Transverse colon (tissue), 4 donors: Measurements from ENCODE around the gene PPFIBP2. TPM values are rescaled to one million over a fixed set of nuclear protein-coding genes. Genes with fewer than 3 reads are reported as not detected.

Source experiments
- DNase-seq: peaks from one replicate; pipeline ENCODE4 v3.0.0-alpha.2; 2019
- H3K27ac ChIP-seq, 4 donors: fragments of 200-600 bp; sonication (generic); 2 replicates each; pipeline ENCODE4 v1.5.1; 2016 to 2018; ENCODE audit warnings: inconsistent platforms in 4 of 4
- H3K27me3 ChIP-seq: fragments of 200-600 bp; sonication (generic); 2 replicates; pipeline ENCODE4 v1.5.1; 2017; ENCODE audit warnings: inconsistent platforms
- H3K36me3 ChIP-seq, 4 donors: fragments of 200-600 bp; sonication (generic); 2 replicates each; pipeline ENCODE4 v1.5.1; 2017 to 2019; ENCODE audit warnings: inconsistent platforms in 4 of 4
- H3K4me1 ChIP-seq, 4 donors: fragments of 200-600 bp; sonication (generic); 2 replicates each; pipeline ENCODE4 v1.5.1; 2017 to 2020; ENCODE audit warnings: inconsistent platforms in 4 of 4
- H3K4me3 ChIP-seq, 4 donors: fragments of 200-600 bp; sonication (generic); 1 replicate in 1 of 4; 2 replicates in 3 of 4; pipeline versions ENCODE4 v1.5.1 to v1.6.1; 2017 to 2019; ENCODE audit warnings: inconsistent platforms in 4 of 4
- H3K9me3 ChIP-seq, 2 donors: fragments of 200-600 bp; sonication (generic); 2 replicates each; pipeline ENCODE4 v1.5.1; 2017 to 2019; ENCODE audit warnings: inconsistent platforms in 2 of 2
- EP300 ChIP-seq: sonication (generic); formaldehyde crosslinking; IDR thresholded peaks from one replicate; pipeline ENCODE4 v1.6.1; 2017; ENCODE audit warnings: antibody characterized with exemption, low read depth
- POLR2A ChIP-seq: fragments of 450-650 bp; IDR thresholded peaks from one replicate; pipeline ENCODE4 v1.6.1; 2016; ENCODE audit warnings: antibody characterized with exemption, mild to moderate bottlenecking, moderate library complexity
- POLR2AphosphoS5 ChIP-seq, 3 donors: sonication (generic); formaldehyde crosslinking; IDR thresholded peaks; one replicate each; pipeline ENCODE4 v1.6.1; 2016; ENCODE audit warnings: antibody characterized with exemption in 3 of 3
- WGBS, 2 donors: methylation state at CpG; one replicate each; pipeline ENCODE4 v1.1.5; 2018; ENCODE audit warnings: low coverage in 1 of 2; 5-methylcytosine and 5-hydroxymethylcytosine counted together
- in situ Hi-C, 4 donors: fragments of 200-750 bp; cut with MboI; loops; one replicate each; pipeline versions ENCODE4 v1.15.0 to v1.15.1; 2017; ENCODE audit warnings: low sequenced_read_pairs in 3 of 4, low pct_ligation_motif_present in 1 of 4, low pct_unique_long_range_greater_than_20kb in 1 of 4
- intact Hi-C: fragments of 100-400 bp; cut with DNase I; formaldehyde crosslinking; loops from one replicate; pipeline ENCODE4 v1.15.1; 2023; ENCODE audit warnings: low total_unique reads
- total RNA-seq, 4 donors: library from RNA; depleted of rRNA; stranded (reverse); fragments of >200 nt; gene quantifications; one replicate each; pipeline ENCODE4 v1.1.0, GENCODE V29; 2016
- TF ChIP-seq, protein P1 (sequence below), 5 experiments: fragments of 200-600 bp in 3 of 5; fragments of 450-650 bp in 2 of 5; sonication (generic) in 3 of 5; IDR thresholded peaks; 1 replicate in 2 of 5; 2 replicates in 3 of 5; pipeline ENCODE4 v1.5.1; 2016 to 2017; ENCODE audit warnings: antibody characterized with exemption in 5 of 5, inconsistent platforms in 3 of 5, mild to moderate bottlenecking in 2 of 5, moderate library complexity in 1 of 5

PPFIBP2 gene
- total RNA-seq, 4 donors from 2014 or later, result 36.0 to 257 (median 83.3) TPM

- TF ChIP-seq POLR2A (no peak), EP300 (no peak), POLR2AphosphoS5 (IDR thresholded peaks at IDR 0.05) (no peak)
- TF ChIP-seq, protein P1, sequence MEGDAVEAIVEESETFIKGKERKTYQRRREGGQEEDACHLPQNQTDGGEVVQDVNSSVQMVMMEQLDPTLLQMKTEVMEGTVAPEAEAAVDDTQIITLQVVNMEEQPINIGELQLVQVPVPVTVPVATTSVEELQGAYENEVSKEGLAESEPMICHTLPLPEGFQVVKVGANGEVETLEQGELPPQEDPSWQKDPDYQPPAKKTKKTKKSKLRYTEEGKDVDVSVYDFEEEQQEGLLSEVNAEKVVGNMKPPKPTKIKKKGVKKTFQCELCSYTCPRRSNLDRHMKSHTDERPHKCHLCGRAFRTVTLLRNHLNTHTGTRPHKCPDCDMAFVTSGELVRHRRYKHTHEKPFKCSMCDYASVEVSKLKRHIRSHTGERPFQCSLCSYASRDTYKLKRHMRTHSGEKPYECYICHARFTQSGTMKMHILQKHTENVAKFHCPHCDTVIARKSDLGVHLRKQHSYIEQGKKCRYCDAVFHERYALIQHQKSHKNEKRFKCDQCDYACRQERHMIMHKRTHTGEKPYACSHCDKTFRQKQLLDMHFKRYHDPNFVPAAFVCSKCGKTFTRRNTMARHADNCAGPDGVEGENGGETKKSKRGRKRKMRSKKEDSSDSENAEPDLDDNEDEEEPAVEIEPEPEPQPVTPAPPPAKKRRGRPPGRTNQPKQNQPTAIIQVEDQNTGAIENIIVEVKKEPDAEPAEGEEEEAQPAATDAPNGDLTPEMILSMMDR (IDR thresholded peaks at IDR 0.05), result no peak
- intact Hi-C loops (no loop called here), in situ Hi-C loops (loop anchor here in 2 of 4 donors (25.0 kb wide), 1 partner anchor 110 kb away; the partner anchor contains the start of gene CYB5R2 (in 2 of the 2))
- Histone ChIP-seq H3K4me1 (peaks cover 5 to 41% (median 20%) of the 10 kb centered on the region in 4 donors), H3K36me3 (no peaks in the 10 kb centered on the region), H3K27ac (no peak overlapping the region), H3K27me3 (no peaks in the 10 kb centered on the region), H3K9me3 (no peaks in the 10 kb centered on the region), H3K4me3 (no peak overlapping the region)
- WGBS, 2 donors, result 46% methylated on average over 4 of the region's 4 CpGs; no CpG with 5 or more reads in 1 of the 2 donors
- DNase-seq, result no peak
These were observed 38.9 kb downstream of the PPFIBP2 start for GRCh38 chr11:7552666-7553065.

DNA sequence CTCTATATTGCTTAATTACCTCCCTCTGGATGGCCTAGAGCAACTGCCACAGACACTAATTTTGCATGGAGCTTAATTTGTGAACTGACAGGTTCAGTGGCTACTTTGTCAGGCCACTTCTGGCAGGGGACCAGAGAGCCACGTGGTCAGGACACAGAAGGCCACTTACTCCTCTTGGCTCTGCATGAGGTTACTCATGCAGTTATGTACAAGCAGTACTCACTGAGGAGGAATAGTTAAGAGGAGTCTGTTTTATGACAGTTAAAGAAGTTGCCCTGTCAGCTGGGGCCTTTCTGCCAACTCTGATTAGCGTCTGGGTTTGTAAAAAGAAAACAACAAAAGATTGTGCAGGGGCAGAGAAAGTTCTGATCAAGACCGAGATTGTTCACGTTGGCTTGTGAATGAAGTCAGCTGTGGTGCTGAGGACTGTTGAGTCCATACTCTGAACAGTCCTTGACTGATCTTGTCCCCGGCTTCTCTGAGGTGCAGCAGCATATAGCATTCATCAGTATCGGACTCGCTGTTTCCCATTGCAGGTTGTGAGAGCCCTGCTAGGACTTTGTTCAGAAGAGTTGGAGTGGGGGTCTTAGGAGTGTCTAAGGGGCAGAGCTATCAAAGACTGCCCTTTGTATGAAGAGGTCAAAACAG is 41.4 kb downstream of the PPFIBP2 start:
- H3K4me3 ChIP-seq, result no peak overlapping the region
- 13 to 51% methylated on average over 4 to 7 of the region's 7 CpGs for WGBS, 2 donors
- peak; percentile 86 for DNase-seq
- no peak for TF ChIP-seq EP300
- no peak for TF ChIP-seq POLR2A
- TF ChIP-seq POLR2AphosphoS5 (IDR thresholded peaks at IDR 0.05), result peak in 2 of 3 donors; percentile 34 to 36
- TF ChIP-seq, protein P1 (IDR thresholded peaks at IDR 0.05), result no peak
- in situ Hi-C loops, result loop anchor here in 2 of 4 donors (25.0 kb wide), 1 partner anchor 107 kb away; the partner anchor contains the start of gene CYB5R2 (in 2 of the 2)
- no peaks in the 10 kb centered on the region for H3K27me3 ChIP-seq
- peaks cover 5 to 41% (median 20%) of the 10 kb centered on the region in 4 donors for H3K4me1 ChIP-seq
- H3K27ac ChIP-seq, result peak overlapping the region; percentile 34 to 60 (median 43)
- intact Hi-C loops, result no loop called here
- H3K36me3 ChIP-seq, result no peaks in the 10 kb centered on the region
- H3K9me3 ChIP-seq, result no peaks in the 10 kb centered on the region

- no peak for DNase-seq
- Histone ChIP-seq H3K27ac (no peak overlapping the region), H3K27me3 (no peaks in the 10 kb centered on the region), H3K4me3 (no peak overlapping the region), H3K36me3 (no peaks in the 10 kb centered on the region), H3K9me3 (no peaks in the 10 kb centered on the region), H3K4me1 (peaks cover 11 to 46% (median 19%) of the 10 kb centered on the region in 4 donors)
- no peak for TF ChIP-seq EP300
- TF ChIP-seq, protein P1 (IDR thresholded peaks at IDR 0.05), result no peak
- no peak for TF ChIP-seq POLR2A
- TF ChIP-seq POLR2AphosphoS5 (IDR thresholded peaks at IDR 0.05), result no peak
- intact Hi-C loops (no loop called here), in situ Hi-C loops (loop anchor here in 2 of 4 donors (25.0 kb wide), 1 partner anchor 104 kb away; the partner anchor contains the start of gene CYB5R2 (in 2 of the 2))
These were observed 44.2 kb downstream of the PPFIBP2 start for GRCh38 chr11:7558046-7558445.

DNA sequence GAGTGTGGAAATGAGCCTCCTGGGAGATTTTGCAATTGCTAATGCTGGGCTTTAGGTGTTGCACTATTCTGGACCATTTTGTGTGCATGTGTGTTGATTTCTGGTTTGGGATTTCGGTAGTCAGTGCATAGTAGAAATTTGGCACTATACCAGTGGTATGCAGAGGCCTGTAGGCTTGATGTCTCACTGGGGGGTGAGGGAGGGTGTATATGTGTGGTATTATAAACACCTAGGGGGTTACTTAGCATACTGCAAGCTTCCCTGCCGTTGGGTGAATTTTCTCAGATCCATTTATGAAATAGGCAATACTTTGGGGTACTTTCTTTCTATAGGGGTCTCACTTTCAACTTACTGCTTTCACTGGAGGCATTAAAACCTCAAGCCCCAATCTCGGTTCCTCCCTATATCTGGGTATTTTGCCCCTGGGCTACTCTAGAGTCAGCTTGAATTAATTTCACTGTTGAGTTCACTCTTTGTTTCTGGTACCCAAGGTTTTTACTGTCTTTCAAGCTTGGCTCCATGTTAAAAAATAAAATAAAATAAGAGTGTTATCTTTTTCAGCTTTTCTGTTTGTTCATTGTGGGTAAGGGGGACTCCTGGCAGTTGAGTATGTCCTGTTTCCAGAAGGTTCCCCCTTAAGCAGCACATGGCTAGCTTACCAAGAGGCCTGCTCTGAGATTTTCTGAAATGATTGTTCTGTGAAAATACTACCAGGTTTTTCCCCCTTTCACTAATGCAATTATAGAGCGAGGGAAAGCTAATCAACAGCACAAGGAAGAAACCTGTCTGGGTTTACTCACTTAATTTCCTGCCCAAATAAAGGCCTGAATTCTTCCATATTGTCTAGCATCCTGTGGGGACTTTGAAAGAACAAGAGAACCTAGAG is 45.8 kb downstream of the PPFIBP2 start:
- Histone ChIP-seq H3K9me3 (no peaks in the 10 kb centered on the region), H3K4me1 (peaks cover 11 to 30% (median 13%) of the 10 kb centered on the region in 4 donors), H3K27ac (no peak overlapping the region), H3K36me3 (no peaks in the 10 kb centered on the region), H3K27me3 (no peaks in the 10 kb centered on the region), H3K4me3 (no peak overlapping the region)
- 81 to 82% methylated on average over 4 of the region's 4 CpGs for WGBS, 2 donors
- in situ Hi-C loops, result loop anchor here in 2 of 4 donors (25.0 kb wide), 1 partner anchor 103 kb away; the partner anchor contains the start of gene CYB5R2 (in 2 of the 2)
- TF ChIP-seq EP300, result no peak
- TF ChIP-seq, protein P1 (IDR thresholded peaks at IDR 0.05), result no peak
- no peak for TF ChIP-seq POLR2AphosphoS5 (IDR thresholded peaks at IDR 0.05)
- TF ChIP-seq POLR2A, result no peak
- DNase-seq, result no peak
- intact Hi-C loops, result no loop called here
